PFSK-1 (cell line): ENCODE data around the gene RFX3.

Experiments used
- FOXP2 ChIP-seq: optimal IDR thresholded peaks from 2 replicates; pipeline ENCODE3; 2011; ENCODE audit warnings: borderline replicate concordance, control low read depth, inconsistent platforms; ENCODE audit not compliant: insufficient read depth; ENCODE audit errors: extremely low read length, extremely low read depth
- POLR2AphosphoS5 ChIP-seq: IDR thresholded peaks from 2 replicates; pipeline ENCODE4 v1.6.1; 2012; ENCODE audit warnings: low read depth, mild to moderate bottlenecking, control low read depth, low read length, moderate library complexity
- SIN3A ChIP-seq: IDR thresholded peaks from 2 replicates; pipeline ENCODE4 v1.6.1; 2012; ENCODE audit warnings: mild to moderate bottlenecking, low read length, moderate library complexity, borderline replicate concordance; ENCODE audit not compliant: insufficient read depth
- TAF1 ChIP-seq: IDR thresholded peaks from 2 replicates; pipeline ENCODE4 v1.6.1; 2012; ENCODE audit warnings: low read length, control low read depth, borderline replicate concordance; ENCODE audit not compliant: insufficient read depth
- TF ChIP-seq, protein P1 (sequence below), 2 experiments: IDR thresholded peaks; 2 replicates each; pipeline versions ENCODE4 v1.6.1 to v1.8.0; 2011 to 2012; ENCODE audit warnings: low read depth in 2 of 2, low read length in 2 of 2, control low read depth in 1 of 2, inconsistent platforms in 1 of 2, mild to moderate bottlenecking in 1 of 2, moderate library complexity in 1 of 2; ENCODE audit not compliant: insufficient read depth in 1 of 2

RFX3 gene

DNA sequence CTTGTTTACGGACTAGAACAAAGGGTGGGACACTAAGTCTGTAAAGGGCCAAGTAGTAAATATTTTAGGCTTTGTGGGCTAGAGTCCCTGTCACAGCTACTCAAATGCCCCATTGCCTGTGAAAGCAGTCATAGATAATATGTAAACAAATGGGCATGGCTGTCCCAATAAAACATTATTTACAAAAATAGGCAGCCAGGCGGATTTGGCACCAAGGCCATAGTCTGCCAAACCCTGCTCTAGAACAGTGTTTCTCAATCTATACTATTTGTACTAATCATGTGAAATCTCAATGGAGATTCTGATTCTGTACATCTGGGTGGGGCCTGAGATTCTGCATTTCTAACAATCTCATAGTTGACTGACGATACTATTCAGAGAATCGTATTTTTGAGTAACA, 92.0 kb downstream of the RFX3 start:
- TF ChIP-seq POLR2AphosphoS5 (no peak), FOXP2 (no peak), SIN3A (no peak), TAF1 (no peak)
- TF ChIP-seq, protein P1, sequence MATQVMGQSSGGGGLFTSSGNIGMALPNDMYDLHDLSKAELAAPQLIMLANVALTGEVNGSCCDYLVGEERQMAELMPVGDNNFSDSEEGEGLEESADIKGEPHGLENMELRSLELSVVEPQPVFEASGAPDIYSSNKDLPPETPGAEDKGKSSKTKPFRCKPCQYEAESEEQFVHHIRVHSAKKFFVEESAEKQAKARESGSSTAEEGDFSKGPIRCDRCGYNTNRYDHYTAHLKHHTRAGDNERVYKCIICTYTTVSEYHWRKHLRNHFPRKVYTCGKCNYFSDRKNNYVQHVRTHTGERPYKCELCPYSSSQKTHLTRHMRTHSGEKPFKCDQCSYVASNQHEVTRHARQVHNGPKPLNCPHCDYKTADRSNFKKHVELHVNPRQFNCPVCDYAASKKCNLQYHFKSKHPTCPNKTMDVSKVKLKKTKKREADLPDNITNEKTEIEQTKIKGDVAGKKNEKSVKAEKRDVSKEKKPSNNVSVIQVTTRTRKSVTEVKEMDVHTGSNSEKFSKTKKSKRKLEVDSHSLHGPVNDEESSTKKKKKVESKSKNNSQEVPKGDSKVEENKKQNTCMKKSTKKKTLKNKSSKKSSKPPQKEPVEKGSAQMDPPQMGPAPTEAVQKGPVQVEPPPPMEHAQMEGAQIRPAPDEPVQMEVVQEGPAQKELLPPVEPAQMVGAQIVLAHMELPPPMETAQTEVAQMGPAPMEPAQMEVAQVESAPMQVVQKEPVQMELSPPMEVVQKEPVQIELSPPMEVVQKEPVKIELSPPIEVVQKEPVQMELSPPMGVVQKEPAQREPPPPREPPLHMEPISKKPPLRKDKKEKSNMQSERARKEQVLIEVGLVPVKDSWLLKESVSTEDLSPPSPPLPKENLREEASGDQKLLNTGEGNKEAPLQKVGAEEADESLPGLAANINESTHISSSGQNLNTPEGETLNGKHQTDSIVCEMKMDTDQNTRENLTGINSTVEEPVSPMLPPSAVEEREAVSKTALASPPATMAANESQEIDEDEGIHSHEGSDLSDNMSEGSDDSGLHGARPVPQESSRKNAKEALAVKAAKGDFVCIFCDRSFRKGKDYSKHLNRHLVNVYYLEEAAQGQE (IDR thresholded peaks at IDR 0.05; ENCODE audit: insufficient read depth in 1 of 2, low read depth in 2 of 2, low read length in 2 of 2) = no peak

DNA sequence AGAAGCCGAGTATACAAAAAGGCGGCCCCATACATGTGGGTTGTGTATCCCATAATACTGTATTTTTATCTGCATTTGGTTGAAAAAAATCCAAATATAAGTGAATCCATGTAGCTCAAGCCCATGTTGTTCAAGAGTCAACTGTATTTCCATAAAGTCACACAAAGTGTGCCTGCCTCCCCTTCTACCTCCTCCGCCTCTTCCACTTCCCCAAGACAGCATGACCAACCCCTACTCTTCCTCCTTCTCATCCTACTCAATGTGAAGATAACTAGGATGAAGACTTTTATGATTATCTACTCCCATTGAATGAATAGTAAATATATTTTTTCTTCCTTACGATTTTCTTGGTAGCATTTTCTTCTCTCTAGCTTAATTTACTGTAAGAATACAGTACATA, 92.7 kb downstream of the RFX3 start:
- TF ChIP-seq, protein P1 (IDR thresholded peaks at IDR 0.05; ENCODE audit: insufficient read depth in 1 of 2, low read depth in 2 of 2, low read length in 2 of 2) = no peak
- TF ChIP-seq POLR2AphosphoS5 (no peak), TAF1 (no peak), FOXP2 (no peak), SIN3A (no peak)

DNA sequence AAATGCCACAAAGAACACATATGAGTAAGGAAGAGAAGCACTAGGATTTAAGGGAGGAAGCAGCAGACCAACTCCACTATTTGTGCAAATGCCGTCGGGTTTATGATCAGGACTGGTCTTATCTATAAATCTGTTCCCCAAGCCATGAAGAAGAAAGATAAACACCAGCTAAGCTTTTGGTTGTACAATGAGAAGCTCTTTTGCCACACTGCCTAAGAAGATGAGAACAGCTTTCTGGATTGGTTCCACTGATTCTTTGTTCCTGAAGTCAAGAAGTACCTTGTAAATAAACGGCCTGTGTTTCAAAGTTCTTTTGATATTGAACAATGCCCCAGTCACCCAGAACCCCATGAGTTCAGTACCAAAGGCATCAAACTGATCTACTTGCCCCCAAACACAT, 93.9 kb downstream of the RFX3 start:
- no peak for TF ChIP-seq SIN3A
- TF ChIP-seq POLR2AphosphoS5 = no peak
- no peak for TF ChIP-seq TAF1
- no peak for TF ChIP-seq FOXP2
- TF ChIP-seq, protein P1 (IDR thresholded peaks at IDR 0.05; ENCODE audit: insufficient read depth in 1 of 2, low read depth in 2 of 2, low read length in 2 of 2) = no peak

DNA sequence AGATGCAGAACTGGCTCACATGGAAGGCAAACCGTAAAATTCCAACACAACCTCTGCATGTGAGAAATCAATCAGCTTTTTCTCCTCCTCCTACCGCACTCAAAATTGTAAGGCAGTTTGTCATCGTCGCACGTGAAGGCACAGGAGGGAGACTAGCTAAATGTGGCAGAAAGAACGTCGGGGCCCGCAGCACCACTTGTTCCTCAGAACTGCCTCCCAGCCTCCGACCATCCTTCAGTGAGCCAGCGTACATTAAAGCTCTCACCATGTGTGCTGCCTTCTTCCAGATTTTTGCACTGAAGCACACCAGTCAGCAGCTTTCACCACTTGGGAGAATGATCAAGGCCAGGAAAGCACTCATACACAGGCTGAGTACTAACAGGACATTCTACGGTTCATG, 105.9 kb downstream of the RFX3 start:
- TF ChIP-seq POLR2AphosphoS5 (no peak), FOXP2 (no peak), SIN3A (no peak), TAF1 (no peak)
- TF ChIP-seq, protein P1 (IDR thresholded peaks at IDR 0.05; ENCODE audit: insufficient read depth in 1 of 2, low read depth in 2 of 2, low read length in 2 of 2) = no peak

DNA sequence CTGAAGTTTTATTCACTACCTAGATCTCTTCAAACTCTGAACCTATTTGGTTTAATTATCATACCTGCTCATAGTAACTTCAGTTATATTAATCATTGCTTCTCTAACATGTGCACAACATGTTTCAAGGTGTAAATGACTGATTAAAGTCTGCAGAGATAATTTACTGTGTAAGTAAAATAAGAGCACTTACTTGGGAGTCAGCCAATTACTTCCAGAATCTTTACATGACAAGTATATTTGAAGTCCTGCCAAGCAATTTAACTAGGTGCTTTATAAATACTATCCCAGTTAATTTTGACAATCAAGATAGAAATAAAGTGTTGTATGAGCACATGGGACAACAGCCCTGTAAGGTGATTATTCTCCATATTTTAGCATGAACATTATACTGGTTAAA, 109.9 kb downstream of the RFX3 start:
- TF ChIP-seq, protein P1 (IDR thresholded peaks at IDR 0.05; ENCODE audit: insufficient read depth in 1 of 2, low read depth in 2 of 2, low read length in 2 of 2) = no peak
- TF ChIP-seq TAF1 (no peak), FOXP2 (no peak), SIN3A (no peak)
